Stimulated activated CD4-positive, alpha-beta T cell treated with anti-CD3 and anti-CD28 coated beads, Interleukin-4, amount 100 ng/mL, for 1 hour (primary cell): ENCODE results near the gene SRSF7.
"Not testable (repeated sequence)": the region's sequence is repeated elsewhere in the genome, so short reads cannot be mapped to it uniquely, and the experiment has no call there.

ENCODE experiments used
- DNase-seq: peaks from one replicate; pipeline ENCODE4 v3.0.0-alpha.2; 2020

The SRSF7 gene

DNA sequence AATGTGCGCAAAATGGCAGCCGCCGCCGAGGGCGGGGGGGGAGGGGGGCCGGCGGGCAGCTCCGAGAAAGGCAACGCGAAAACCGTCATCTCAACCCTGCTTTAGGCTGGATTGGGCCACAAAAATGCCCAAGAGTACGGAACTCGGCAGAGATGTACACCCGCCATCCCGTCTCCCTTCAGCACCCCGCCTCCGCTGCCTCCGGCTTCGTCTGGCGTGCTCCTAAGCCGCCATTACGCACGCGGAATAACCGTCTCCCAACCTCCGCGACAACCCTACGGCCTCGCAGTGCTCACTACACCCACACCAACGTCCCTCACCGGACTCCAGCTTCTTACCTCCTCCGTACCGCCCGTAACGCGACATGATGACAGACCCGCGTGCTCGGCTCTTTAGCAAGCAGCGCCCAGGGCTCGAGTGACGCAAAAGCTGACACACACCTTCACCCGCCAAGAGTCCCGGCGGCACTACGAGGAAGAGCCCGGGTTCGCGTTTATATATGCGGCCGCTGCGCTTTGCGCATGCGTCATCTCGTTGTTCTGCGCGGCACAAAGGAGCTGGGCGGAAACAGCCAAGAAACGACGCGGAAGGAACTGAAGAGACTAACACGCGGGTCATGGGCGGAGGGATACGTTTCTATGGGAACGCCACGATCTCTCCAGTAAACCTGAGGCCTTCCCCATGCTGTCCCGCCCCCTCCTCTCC lies at the start of gene SRSF7:
Gene SRSF7, minus strand, starts transcription at position 471 of the 705 bp plus-strand sequence. Its CDS starts 105 bp downstream, at position 366.
- peak; percentile 96 for DNase-seq

DNA sequence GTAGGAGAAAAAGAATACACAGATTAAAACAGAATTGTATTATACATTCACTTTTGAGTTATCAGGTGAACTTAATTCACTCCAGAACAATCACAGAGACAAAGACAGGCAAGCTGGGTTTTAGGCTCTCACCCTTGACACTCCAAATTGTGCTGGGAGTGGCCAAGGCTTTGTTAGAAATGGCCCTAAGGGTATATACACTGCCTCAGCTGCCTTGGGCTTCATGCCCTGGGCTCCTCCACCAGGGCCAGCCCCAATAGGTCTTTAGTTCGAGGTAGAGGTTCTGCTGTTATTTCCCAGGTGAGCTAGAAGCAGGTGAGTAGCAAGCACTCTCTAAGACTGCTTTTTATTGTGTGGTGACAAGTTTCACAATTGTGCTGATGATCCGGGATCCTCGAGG lies 46.8 kb upstream of the SRSF7 start:
- DNase-seq: no peak

DNA sequence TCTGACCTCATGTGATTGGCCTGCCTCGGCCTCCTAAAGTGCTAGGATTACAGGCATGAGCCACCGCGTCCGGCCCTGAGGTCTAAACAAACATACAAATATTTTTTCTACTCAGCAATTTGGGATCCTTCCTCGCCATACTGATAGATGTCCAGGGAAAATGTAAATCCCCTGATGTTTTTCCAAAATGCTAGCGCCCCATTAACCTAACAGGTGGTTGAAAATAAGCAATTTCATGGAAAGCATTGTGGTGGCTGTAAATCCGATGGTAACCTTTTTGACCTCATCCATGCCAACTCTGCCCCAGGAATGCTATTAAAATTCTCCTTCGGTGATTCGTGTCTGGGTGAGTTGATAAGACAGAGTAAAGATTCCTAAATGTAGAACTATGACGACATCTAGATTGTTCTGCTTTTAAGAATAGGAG lies 46.1 kb upstream of the SRSF7 start:
- DNase-seq: no peak

DNA sequence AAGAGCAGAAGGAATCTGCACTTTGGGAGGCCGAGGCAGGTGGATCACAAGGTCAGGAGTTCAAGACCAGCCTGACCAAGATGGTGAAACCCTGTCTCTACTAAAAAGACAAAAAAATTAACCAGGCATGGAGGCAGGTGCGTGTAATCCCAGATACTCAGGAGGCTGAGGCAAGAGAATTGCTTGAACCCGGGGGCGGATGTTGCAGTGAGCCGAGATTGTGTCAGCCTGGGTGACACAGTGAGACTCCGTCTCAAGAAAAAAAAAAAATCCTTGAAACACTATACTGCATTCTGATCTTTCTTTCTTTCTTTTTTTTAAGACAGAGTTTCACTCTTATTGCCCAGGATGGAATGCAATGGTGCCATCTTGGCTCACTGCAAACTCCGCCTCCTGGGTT lies 43.9 kb upstream of the SRSF7 start:
- not testable (repeated sequence) for DNase-seq

DNA sequence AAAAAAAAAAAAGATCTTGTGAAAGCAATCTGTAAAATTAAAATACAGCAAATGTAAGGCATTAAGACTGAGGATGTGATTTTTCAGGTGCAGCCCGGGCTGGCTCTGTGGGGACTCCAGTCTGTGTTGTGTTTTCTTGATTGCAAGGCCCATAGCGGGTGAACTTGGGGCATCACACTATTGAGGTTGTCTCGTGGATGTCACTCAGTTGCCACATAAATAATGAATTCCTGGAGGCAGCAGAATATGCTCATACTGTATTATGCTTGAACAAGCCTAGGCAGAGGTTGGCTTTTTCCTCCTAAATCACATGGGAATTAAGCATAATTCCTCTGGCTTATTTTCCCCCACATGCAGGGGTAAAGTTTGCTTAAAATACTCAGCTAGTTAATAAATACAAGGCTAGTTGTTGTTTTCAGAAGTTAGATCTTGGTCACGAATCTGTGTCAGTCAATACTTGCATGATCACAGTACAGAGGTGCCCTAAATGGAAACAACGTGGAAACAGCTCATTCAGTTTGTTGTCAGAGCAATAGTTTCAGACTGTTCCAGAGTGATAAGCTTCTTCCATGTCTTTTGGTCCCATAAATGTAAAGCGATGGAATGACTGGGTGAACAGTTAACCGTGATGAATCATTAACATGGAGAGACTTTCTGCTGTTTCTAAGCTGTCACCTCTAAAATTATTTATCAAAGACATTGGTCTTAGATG lies 43.2 kb upstream of the SRSF7 start:
- no peak for DNase-seq

DNA sequence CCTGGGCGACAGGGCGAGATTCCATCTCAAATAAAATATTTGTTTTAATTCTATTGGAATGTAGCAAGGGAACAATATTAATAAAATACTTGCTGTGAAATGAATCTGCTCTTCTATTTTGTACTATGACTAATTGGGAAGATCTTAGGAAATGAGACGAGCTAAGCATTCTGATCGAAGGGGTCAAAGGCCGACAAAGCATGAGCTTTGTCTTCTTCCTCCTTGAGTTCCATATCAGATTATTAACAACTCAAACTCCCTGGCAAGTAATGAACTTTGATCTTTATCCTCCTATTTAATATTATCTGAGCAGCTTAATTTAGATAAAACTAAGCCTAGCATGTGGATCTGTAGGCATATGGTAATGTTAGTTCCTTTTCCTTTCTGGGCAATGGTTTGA lies 42.4 kb upstream of the SRSF7 start:
- no peak for DNase-seq

DNA sequence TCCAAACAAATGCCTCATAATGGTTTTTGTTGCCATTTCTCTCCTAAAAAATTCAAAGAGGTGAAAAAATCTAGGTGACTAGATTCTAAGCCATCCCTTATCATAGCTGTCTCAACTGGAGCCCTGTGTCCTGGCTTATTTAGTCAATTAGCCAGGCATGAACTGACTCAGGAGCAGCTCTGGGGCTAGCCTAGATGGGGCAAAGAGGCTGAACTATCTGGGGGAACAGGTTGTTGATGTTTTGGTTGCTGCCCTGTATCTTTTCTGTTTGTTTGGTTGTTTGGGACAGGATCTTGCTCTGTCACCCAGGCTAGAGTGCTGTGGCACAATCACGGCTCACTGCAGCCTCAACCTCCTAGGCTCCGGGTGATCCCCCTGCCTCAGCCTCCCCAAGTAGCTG lies 41.6 kb upstream of the SRSF7 start:
- no peak for DNase-seq

DNA sequence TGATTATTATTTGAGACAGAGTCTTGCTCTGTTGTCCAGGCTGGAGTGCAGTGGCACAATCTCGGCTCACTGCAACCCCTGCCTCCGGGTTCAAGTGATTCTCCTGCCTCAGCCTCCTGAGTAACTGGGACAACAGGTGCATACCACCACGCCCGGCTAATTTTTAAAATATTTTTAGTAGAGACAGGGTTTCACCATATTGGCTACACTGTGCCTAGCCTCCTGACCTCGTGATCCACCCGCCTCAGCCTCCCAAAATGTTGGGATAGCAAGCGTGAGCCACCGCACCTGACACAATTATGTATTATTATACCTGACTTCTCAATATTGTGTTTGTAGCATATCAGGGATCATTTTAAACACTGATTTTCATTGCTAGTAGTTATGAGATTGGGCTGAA lies 41.2 kb upstream of the SRSF7 start:
- DNase-seq: not testable (repeated sequence)

DNA sequence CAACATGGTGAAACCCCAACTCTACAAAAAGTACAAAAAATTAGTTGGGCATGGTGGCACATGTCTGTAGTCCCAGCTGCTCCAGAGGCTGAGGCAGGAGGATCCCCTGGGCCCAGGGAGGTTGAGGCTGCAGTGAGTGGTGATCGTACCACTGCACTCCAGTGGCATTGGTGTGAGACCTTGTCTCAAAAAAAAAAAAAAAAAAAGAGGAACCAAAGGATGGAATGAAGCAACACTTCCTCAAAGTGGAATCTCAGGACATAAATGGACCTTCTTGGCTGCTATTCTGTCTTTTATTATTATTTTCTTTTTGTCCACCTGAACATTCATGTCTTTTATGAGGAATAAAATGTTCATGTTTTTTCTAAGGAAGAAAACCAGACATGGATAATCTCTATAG lies 40.6 kb upstream of the SRSF7 start:
- no peak for DNase-seq

DNA sequence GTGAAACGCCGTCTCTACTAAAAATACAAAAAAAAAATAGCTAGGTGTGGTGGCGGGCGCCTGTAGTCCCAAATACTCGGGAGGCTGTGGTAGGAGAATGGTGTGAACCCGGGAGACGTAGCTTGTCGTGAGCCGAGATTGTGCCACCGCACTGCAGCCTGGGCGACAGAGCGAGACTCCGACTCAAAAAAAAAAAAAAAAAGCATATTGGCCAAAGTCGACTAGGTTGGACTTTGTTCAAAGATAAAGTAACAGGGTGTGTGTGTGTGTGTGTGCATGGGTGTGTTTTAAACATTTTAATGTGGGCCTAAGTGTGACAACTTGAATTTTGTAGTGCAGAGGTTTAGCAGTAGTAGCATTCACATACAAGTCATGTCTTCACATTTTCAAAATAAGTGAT lies 38.5 kb upstream of the SRSF7 start:
- no peak for DNase-seq

DNA sequence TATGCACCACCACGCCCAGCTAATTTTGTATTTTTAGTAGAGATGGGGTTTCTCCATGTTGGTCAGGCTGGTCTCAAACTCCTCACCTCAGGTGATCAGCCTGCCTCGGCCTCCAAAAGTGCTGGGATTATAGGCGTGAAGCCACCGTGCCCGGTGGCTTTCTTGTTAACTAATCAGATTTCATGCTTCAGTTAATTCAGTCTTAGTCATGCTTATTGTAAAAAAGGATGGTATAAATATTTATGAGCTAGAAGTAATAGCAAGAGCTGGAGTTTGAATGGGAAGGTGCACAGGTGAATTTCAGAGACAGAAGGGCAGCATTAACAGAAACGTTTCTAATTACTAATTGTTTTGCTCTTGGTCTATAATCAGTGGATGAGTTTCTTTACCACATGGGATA lies 37.1 kb upstream of the SRSF7 start:
- no peak for DNase-seq

DNA sequence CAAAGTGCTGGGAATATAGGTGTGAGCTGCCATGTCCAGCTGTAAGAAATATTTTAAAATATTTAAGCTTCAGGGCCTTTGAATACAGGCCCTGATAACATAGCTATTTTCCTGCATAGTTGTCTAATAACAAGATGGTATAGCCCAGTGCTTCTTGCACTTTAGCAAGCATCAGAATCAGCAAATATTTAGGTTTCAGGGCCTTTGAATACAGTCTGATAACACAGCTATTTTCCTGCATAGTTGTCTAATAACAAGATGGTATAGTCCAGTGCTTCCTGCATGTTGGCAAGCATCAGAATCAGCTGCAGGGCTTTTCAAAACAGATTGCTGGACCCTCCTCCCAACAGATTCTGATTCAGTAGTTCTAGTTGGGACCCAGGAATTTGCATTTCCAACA lies 32.4 kb upstream of the SRSF7 start:
- no peak for DNase-seq

DNA sequence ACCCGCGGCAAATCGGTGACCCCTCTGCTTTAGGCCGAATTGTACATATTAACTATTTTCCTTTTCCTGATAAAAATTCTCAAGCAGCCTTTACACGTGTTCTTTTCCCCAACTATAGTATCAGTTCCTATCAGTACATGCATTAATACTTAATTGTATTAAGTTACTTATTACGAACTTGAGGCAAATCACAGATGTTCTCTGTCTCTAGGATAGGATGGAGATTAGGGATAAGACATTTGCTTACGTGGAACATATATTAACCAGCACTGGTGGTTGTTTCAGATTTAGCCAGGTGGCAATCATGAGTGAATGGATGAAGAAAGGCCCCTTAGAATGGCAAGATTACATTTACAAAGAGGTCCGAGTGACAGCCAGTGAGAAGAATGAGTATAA lies 27.5 kb upstream of the SRSF7 start:
- DNase-seq: no peak

DNA sequence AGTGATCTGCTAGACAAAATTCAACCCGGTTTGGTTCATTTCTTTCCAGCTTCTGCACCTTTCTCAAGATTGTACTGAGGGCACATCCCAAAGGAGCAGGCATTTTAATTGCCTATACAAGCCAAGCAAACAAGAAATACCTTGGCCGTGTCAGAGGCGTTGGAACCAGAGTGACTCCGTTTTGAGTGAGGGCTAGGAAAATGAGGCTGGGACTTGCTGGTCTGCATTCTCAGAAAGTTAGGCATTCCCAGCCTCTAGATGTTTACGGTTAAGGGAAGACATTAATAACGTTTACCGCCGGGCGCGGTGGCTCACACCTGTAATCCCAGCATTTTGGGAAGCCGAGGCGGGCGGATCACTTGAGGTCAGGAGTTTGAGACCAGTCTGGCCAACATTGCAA lies 25.4 kb upstream of the SRSF7 start:
- no peak for DNase-seq

DNA sequence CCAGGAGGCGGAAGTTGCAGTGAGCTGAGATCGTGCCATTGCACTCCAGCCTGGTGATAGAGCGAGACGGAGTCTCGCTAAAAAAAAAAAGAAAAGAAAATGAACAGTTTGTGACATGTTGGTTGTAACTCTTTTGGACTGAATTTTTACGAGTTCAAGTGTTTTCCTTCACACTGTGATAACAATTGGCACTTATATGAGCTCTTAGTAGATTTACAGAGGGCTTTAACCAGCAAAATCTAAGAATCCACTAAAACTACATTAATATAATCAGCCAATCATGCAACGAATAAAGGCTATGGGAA lies 24.7 kb upstream of the SRSF7 start:
- DNase-seq: no peak

DNA sequence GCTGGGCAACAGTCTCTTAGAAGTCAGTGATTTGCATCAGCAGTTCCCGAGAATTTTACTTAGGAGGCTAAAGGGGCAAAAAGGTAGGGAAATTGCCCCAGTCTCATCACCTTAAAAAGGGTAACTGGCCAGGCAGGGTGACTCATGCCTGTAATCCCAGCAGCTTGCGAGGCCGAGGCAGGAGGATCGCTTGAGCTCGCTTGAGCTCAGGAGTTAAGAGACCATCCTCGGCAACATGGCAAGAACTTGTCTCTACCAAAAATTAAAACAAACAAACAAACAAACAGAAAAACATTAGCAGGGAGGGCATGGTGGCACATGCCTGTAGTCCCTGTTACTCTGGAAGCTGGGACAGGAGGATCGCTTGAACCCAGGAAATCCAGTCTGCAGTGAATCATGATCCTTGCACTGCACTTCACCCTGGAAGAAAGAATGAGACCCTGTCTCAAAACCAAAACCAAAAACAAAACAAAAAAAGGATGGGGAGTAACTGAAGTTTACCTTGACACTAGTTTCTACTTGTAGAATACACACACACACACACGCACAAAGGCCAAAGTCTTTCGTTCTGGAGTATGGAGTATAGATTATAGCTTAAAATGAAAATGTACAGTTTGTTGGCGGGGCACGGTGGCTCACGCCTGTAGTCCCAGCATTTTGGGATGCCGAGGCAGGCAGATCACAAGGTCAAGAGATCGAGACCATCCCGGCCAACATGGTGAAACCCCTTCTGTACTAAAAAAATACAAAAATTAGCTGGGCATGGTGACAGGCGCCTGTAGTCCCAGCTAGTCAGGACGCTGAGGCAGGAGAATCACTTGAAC lies 24.1 kb upstream of the SRSF7 start:
- DNase-seq: no peak

DNA sequence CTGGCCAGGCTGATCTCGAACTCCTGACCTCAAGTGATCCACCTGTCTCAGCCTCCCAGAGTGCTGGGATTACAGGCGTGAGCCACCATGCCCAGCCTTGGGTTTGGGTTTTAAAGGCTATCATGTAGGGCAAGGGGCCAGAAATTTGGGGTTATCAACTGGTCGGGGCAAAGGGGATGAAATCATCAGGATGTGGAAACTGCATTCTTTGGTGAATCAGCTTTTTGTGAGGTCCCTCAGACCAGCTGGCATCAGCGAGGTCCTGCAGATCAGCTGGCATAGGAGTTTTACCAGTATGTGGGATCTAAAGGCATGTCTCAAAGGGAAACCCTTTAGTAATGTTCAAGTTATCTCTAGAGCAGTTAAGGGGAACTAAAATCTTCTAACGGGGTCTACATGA lies 20.5 kb upstream of the SRSF7 start:
- no peak for DNase-seq

DNA sequence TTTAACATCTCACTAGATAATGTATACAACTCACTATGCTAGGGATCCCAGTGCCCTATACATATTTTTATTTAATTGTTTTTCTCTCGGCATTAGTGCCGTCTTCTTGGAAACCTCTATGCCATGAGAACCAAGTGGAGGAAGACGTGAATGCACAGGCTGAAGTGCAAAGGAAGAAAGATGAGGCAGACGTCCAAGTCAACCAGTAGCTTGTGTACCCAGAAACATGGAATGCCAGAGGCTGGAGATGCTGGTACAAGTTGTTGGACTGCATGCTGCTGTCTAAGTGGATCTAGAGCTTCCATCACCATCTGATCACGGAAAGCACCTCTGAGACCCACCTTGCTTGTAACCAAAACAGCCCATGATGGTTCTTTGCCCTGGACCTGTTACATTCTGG lies 14.4 kb upstream of the SRSF7 start:
- DNase-seq: no peak

DNA sequence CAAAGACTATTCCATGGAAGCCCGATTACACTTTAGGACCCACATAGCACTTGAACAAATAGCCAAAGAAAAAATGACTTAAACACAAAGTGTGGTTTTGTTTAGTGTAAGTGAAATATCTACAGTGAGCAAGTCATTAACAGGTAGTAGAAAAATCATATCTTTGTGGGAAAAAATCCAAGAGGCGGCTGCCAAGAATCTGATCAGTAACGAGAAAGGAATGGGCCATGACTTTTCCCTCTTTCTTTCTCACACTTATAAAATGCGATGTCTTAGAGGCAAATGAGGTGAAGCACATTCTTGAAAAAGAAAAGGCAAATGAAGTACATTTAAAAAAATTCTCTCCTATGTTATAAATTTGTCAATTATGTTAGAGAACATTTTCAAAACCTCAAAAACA lies 14.0 kb upstream of the SRSF7 start:
- no peak for DNase-seq

DNA sequence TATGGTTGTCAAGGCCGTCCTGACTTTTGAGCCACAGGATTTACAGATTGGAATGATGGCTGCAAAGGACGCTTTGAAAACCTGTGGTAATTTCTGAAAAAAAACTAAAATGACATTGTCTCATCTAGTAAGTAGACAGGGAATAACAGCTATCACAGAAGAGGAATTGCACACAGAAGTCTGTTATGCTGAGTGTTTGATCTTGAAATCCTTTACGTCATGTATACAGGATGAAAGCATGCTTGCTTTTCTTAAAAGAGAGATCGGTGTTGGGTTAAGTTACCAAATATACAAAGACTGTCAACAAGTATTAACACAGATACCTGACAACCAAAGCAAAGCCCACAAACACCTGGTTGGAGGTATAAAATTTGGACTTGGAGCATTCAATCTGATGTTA lies 12.6 kb upstream of the SRSF7 start:
- DNase-seq: no peak

DNA sequence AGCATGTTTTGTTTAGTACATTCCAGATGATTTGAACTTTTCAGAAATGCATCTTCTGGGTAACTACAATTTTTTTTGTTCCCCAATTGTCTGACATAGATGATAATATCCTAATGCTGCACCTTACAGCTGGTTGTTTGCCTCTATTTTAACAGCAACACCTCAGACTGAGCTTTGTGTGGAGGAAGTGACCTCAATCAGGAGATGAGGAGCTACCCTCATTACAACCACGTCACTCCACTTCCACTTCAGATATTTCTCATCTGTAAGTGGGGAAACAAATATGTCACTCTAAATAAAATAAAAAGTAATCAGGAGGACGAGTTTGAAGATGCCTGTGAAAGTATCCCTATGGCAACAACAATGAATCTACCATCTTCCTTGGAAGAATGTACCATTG lies 12.1 kb upstream of the SRSF7 start:
- no peak for DNase-seq

DNA sequence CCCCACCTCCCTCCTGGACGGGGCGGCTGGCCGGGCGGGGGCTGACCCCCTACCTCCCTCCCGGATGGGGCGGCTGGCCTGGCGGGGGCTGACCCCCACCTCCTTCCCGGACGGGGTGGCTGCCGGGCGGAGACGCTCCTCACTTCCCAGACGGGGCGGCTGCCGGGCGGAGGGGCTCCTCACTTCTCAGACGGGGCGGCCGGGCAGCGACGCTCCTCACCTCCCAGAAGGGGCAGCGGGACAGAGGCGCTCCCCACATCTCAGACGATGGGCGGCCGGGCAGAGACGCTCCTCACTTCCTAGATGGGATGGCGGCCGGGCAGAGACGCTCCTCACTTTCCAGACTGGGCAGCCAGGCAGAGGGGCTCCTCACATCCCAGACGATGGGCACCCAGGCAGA lies 4.7 kb upstream of the SRSF7 start:
- not testable (repeated sequence) for DNase-seq

DNA sequence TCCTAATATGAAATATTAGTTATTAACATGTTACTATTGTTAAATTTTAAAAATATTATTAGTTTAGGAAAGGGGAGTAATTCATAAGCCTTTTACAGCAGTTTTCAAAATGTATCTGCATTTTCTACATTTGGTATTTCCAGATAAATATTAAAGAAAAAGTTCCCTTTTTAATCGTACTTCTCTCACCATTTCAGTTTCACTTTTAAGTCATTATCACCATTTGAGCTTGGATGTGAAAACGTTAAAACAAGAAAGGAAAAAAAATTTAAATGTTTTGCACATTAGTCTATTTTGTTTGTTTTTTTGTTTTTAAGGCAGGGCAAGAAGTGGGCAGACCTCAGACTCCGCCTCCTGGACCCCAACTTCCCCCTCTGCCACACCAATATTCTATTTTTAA lies 3.3 kb upstream of the SRSF7 start:
- DNase-seq: no peak

DNA sequence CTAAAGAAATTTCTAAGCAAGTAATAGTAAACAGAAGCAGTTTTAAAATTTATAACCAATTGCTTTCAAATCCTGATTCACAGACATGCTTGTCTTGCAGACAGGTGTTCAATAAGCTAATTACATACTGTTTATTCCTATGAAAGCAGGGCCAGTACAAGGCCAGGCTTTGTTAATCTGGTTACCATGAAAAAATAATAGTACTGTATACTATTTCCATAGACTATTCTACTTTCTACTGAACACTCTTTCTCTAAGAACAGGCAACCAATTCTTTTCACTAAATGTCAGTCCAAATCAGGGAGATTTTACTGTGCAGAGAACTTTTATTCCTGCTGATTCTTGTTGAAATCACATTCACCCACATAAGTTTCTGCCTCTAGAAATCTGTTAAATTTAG lies 2.9 kb upstream of the SRSF7 start:
- DNase-seq: no peak
